Hematopoietic multipotent progenitor cell treated with erythropoietin and hydrocortisone succinate and interleukin-3 and kit ligand, for 4 days (in vitro differentiated cells): ENCODE measurements around the gene EDN3.

Experiments
- DNase-seq: peaks from one replicate; pipeline ENCODE4 v3.0.0-alpha.2; 2015

Gene EDN3

GRCh38 chr20:59300333-59301081 lies at the start of gene EDN3:
TSS of gene EDN3 (plus strand) at chr20:59300611. CDS start at chr20:59300813, 202 bp downstream.
- DNase-seq, result no peak

GRCh38 chr20:59253325-59253724 lies 47.1 kb upstream of the EDN3 start:
- peak; percentile 82 for DNase-seq

GRCh38 chr20:59253779-59254319 lies 46.6 kb upstream of the EDN3 start:
- peak; percentile 55 for DNase-seq

GRCh38 chr20:59255256-59255655 lies 45.2 kb upstream of the EDN3 start:
- DNase-seq, result no peak

GRCh38 chr20:59258221-59258621 lies 42.2 kb upstream of the EDN3 start:
- DNase-seq, result peak; percentile 94

- peak; percentile 68 for DNase-seq
Measured at GRCh38 chr20:59259946-59260345, 40.5 kb upstream of the EDN3 start.

GRCh38 chr20:59265298-59265697 lies 35.1 kb upstream of the EDN3 start:
- DNase-seq, result no peak

GRCh38 chr20:59268870-59269269 lies 31.5 kb upstream of the EDN3 start:
- no peak for DNase-seq

- peak; percentile 22 for DNase-seq
Measured at GRCh38 chr20:59269411-59270025, 30.9 kb upstream of the EDN3 start.

GRCh38 chr20:59270380-59270779 lies 30.0 kb upstream of the EDN3 start:
- no peak for DNase-seq

GRCh38 chr20:59273739-59274357 lies 26.6 kb upstream of the EDN3 start:
- DNase-seq, result peak; percentile 75

GRCh38 chr20:59276938-59277337 lies 23.5 kb upstream of the EDN3 start:
- DNase-seq, result no peak

GRCh38 chr20:59284470-59284869 lies 15.9 kb upstream of the EDN3 start:
- no peak for DNase-seq

GRCh38 chr20:59289994-59290393 lies 10.4 kb upstream of the EDN3 start:
- DNase-seq, result no peak

- DNase-seq, result no peak
Measured at GRCh38 chr20:59291740-59292383, 8.5 kb upstream of the EDN3 start.

GRCh38 chr20:59295531-59295930 lies 4.9 kb upstream of the EDN3 start:
- DNase-seq, result no peak

- no peak for DNase-seq
Measured at GRCh38 chr20:59297686-59298085, 2.7 kb upstream of the EDN3 start.

GRCh38 chr20:59299945-59300332 lies 472 bp upstream of the EDN3 start:
- DNase-seq, result no peak

- DNase-seq, result no peak
Measured at GRCh38 chr20:59301343-59302007, 1.1 kb downstream of the EDN3 start.

GRCh38 chr20:59305908-59306655 lies 5.7 kb downstream of the EDN3 start:
- no peak for DNase-seq

GRCh38 chr20:59307270-59307669 lies 6.9 kb downstream of the EDN3 start:
- DNase-seq, result no peak
